ENCODE measurements around the gene CFAP300. TPM values are rescaled to one million over a fixed set of nuclear protein-coding genes. Genes with fewer than 3 reads are reported as not detected.

Gene CFAP300
- total and polyA plus RNA-seq, 8 donors = 0.32 to 1.4 (median 0.72) TPM

GRCh38 chr11:102085864-102086551 is 38.8 kb downstream of the CFAP300 start:
- H3K36me3 ChIP-seq = no peaks in the 10 kb centered on the region
- no peak for FAIRE-seq
- intact Hi-C loops (cut with DNase I) = no loop called here
- WGBS, 2 donors = 91 to 94% methylated on average over 7 of the region's 7 CpGs
- H3K9me3 ChIP-seq = no peaks in the 10 kb centered on the region
- DNase-seq = no peak
- no peak overlapping the region for H3K27ac ChIP-seq
- no peak overlapping the region for H3K4me3 ChIP-seq
- ATAC-seq = no peak
- H3K27me3 ChIP-seq = no peaks in the 10 kb centered on the region
- no peak for TF ChIP-seq CTCF (IDR thresholded peaks at IDR 0.05)
- no peaks in the 10 kb centered on the region for H3K4me1 ChIP-seq

- intact Hi-C loops (cut with DNase I) = no loop called here
- DNase-seq = no peak
- H3K27ac ChIP-seq = no peak overlapping the region
- ATAC-seq = no peak
- H3K36me3 ChIP-seq = no peaks in the 10 kb centered on the region
- H3K27me3 ChIP-seq = no peaks in the 10 kb centered on the region
- 85 to 87% methylated on average over 1 of the region's 1 CpG for WGBS, 2 donors
- H3K9me3 ChIP-seq = no peaks in the 10 kb centered on the region
- no peak for FAIRE-seq
- TF ChIP-seq CTCF (IDR thresholded peaks at IDR 0.05) = no peak
- no peak overlapping the region for H3K4me3 ChIP-seq
- no peaks in the 10 kb centered on the region for H3K4me1 ChIP-seq
Observed at GRCh38 chr11:102097186-102097585, 49.9 kb downstream of the CFAP300 start.

- TF ChIP-seq CTCF (IDR thresholded peaks at IDR 0.05) = no peak
- Histone ChIP-seq H3K4me3 (no peak overlapping the region), H3K36me3 (no peaks in the 10 kb centered on the region), H3K27me3 (no peaks in the 10 kb centered on the region), H3K9me3 (no peaks in the 10 kb centered on the region), H3K27ac (no peak overlapping the region), H3K4me1 (no peaks in the 10 kb centered on the region)
- 93 to 98% methylated on average over 2 of the region's 2 CpGs for WGBS, 2 donors
- no peak for ATAC-seq
- intact Hi-C loops (cut with DNase I) = no loop called here
- FAIRE-seq = no peak
- no peak for DNase-seq
Observed at GRCh38 chr11:102099755-102100154, 52.5 kb downstream of the CFAP300 start.

GRCh38 chr11:102108734-102109440 is 61.6 kb downstream of the CFAP300 start:
- 66 to 69% methylated on average over 3 of the region's 3 CpGs for WGBS, 2 donors
- H3K36me3 ChIP-seq = no peaks in the 10 kb centered on the region
- H3K27me3 ChIP-seq = no peaks in the 10 kb centered on the region
- no peaks in the 10 kb centered on the region for H3K9me3 ChIP-seq
- FAIRE-seq = no peak
- H3K4me3 ChIP-seq = no peak overlapping the region
- no peak for ATAC-seq
- no peak overlapping the region for H3K27ac ChIP-seq
- DNase-seq = no peak
- intact Hi-C loops (cut with DNase I) = no loop called here
- TF ChIP-seq CTCF (IDR thresholded peaks at IDR 0.05) = no peak
- H3K4me1 ChIP-seq = peaks cover 0 to 8% (median 3%) of the 10 kb centered on the region in 3 donors

Data from pancreas (tissue), 10 donors.